MM.1S (cell line): Measurements from ENCODE around the gene HBA2.

Source experiments
- EZH2phosphoT487 ChIP-seq: fragments of 300-600 bp; sonication (generic); IDR thresholded peaks from 2 replicates; pipeline ENCODE4 v1.6.1; 2018; ENCODE audit warnings: antibody characterized with exemption, low read length
- TF ChIP-seq, protein P1 (sequence below): fragments of 300-600 bp; sonication (generic); IDR thresholded peaks from 2 replicates; pipeline ENCODE4 v1.5.1; 2016; ENCODE audit warnings: antibody characterized with exemption, low read length, mixed read lengths

DNA sequence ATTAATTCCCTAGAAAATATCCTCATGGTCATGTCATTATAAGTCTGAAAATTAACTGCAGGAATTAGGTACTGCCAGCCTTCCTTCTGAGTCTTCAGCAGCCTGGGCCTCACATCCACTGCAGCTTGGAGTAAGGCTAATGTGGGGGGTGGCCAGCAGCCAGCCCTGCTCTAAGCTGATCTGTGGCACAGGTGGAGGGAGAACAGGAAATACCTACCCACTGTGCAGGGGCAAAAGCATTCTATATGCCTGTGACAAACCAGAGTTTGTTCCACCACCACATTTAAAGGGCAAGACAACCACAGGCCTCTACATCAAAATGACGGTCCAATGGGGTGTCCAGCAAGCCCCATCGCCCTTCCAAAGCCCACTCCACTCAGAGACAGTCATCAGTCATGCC is 43.6 kb upstream of the HBA2 start:
- TF ChIP-seq, protein P1, sequence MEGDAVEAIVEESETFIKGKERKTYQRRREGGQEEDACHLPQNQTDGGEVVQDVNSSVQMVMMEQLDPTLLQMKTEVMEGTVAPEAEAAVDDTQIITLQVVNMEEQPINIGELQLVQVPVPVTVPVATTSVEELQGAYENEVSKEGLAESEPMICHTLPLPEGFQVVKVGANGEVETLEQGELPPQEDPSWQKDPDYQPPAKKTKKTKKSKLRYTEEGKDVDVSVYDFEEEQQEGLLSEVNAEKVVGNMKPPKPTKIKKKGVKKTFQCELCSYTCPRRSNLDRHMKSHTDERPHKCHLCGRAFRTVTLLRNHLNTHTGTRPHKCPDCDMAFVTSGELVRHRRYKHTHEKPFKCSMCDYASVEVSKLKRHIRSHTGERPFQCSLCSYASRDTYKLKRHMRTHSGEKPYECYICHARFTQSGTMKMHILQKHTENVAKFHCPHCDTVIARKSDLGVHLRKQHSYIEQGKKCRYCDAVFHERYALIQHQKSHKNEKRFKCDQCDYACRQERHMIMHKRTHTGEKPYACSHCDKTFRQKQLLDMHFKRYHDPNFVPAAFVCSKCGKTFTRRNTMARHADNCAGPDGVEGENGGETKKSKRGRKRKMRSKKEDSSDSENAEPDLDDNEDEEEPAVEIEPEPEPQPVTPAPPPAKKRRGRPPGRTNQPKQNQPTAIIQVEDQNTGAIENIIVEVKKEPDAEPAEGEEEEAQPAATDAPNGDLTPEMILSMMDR: no peak
- no peak for TF ChIP-seq EZH2phosphoT487
